HG03103 (cell line): ENCODE measurements around the gene GABPA.
A peak's percentile ranks its signal among the peaks of the same experiment; 100 is the strongest.
"Not testable (repeated sequence)": the region's sequence is repeated elsewhere in the genome, so short reads cannot be mapped to it uniquely, and the experiment has no call there.

Experiments
- ATAC-seq: cut with Tn5 transposase; IDR thresholded peaks from one replicate; pipeline ENCODE4 v1.9.1; 2021; ENCODE audit warnings: low read depth; ENCODE audit not compliant: unreplicated experiment

The GABPA gene

GRCh38 chr21:25735646-25736597 is 1.1 kb downstream of the GABPA start:
- ATAC-seq: peak; percentile 26

- no peak for ATAC-seq
These were observed 2.6 kb downstream of the GABPA start for GRCh38 chr21:25737421-25737820.

GRCh38 chr21:25742900-25743299 is 8.1 kb downstream of the GABPA start:
- no peak for ATAC-seq

- ATAC-seq: no peak
These were observed 10.1 kb downstream of the GABPA start for GRCh38 chr21:25744854-25745253.

- ATAC-seq: no peak
These were observed 15.3 kb downstream of the GABPA start for GRCh38 chr21:25750085-25750484.

- no peak for ATAC-seq
These were observed 17.6 kb downstream of the GABPA start for GRCh38 chr21:25752416-25752815.

- no peak for ATAC-seq
These were observed 21.6 kb downstream of the GABPA start for GRCh38 chr21:25756190-25756932.

GRCh38 chr21:25757531-25757930 is 22.8 kb downstream of the GABPA start:
- ATAC-seq: no peak

- no peak for ATAC-seq
These were observed 24.8 kb downstream of the GABPA start for GRCh38 chr21:25759573-25759972.

GRCh38 chr21:25760061-25760460 is 25.3 kb downstream of the GABPA start:
- no peak for ATAC-seq

GRCh38 chr21:25760677-25761076 is 25.9 kb downstream of the GABPA start:
- ATAC-seq: no peak

- no peak for ATAC-seq
These were observed 29.3 kb downstream of the GABPA start for GRCh38 chr21:25764065-25764464.

- ATAC-seq: no peak
These were observed 33.1 kb downstream of the GABPA start for GRCh38 chr21:25767921-25768320.

- no peak for ATAC-seq
These were observed 37.9 kb downstream of the GABPA start for GRCh38 chr21:25772686-25773085.

- ATAC-seq: no peak
These were observed 41.7 kb downstream of the GABPA start for GRCh38 chr21:25776440-25776839.

- ATAC-seq: not testable (repeated sequence)
These were observed 43.5 kb downstream of the GABPA start for GRCh38 chr21:25778126-25778875.

- ATAC-seq: no peak
These were observed 53.9 kb downstream of the GABPA start for GRCh38 chr21:25788677-25789076.

GRCh38 chr21:25790122-25790877 is 55.5 kb downstream of the GABPA start:
- ATAC-seq: peak; percentile 75

- no peak for ATAC-seq
These were observed 56.1 kb downstream of the GABPA start for GRCh38 chr21:25790878-25791204.

GRCh38 chr21:25791319-25791718 is 56.5 kb downstream of the GABPA start:
- ATAC-seq: no peak
